ENCODE data around the gene DACH1. TPM values are rescaled to one million over a fixed set of nuclear protein-coding genes. Genes with fewer than 3 reads are reported as not detected.

DACH1 gene
- not detected in 5 replicates for total RNA-seq (2022; extraction: Qiagen RNA extraction)

GRCh38 chr13:71867131-71867814 is at the start of gene DACH1:
DACH1 (minus strand) TSS chr13:71867204.

